Measurements from ENCODE around the gene IQCH.

DNA sequence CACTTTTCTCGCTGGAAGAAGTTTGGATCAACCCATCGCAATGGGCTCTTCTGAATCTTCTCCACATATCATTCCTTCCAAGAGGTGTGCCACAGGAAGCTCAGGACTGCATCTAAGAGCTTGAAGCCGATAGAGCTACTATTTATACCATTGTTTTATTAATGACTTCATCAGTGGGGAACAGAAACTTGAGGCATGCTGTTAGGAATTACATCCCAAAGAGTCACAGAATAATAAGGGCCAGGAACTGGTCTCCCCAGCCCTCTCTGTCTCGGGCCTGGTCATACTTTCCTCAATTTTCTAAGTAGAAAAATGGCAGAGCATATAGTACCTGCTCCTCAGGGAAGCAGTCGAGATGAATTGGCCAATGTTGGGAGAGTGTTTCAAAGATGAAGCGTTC, 249.5 kb downstream of the IQCH start:
- TF ChIP-seq GATA2 (IDR thresholded peaks at IDR 0.05; ENCODE audit: low read depth, low read length) (no peak), GATA3 (IDR thresholded peaks at IDR 0.05; ENCODE audit: low read depth, low read length) (no peak)

Data from SH-SY5Y (cell line).